ENCODE data around the gene RFC5.
A peak's percentile ranks its signal among the peaks of the same experiment; 100 is the strongest.

The RFC5 gene

GRCh38 chr12:118050972-118051910, 34.7 kb downstream of the RFC5 start:
- DNase-seq (ENCODE audit: low read depth in 3 of 3, low spot score in 1 of 3): no peak

GRCh38 chr12:118052324-118053070, 36.0 kb downstream of the RFC5 start:
- no peak for DNase-seq (ENCODE audit: low read depth in 3 of 3, low spot score in 1 of 3)

- no peak for DNase-seq (ENCODE audit: low read depth in 3 of 3, low spot score in 1 of 3)
Measured at GRCh38 chr12:118053071-118053985, 36.8 kb downstream of the RFC5 start.

GRCh38 chr12:118055144-118055557, 38.6 kb downstream of the RFC5 start:
- peak; percentile 25 to 45 (median 29) for DNase-seq (ENCODE audit: low read depth in 3 of 3, low spot score in 1 of 3)

GRCh38 chr12:118055865-118056773, 39.6 kb downstream of the RFC5 start:
- no peak for DNase-seq (ENCODE audit: low read depth in 3 of 3, low spot score in 1 of 3)

GRCh38 chr12:118058227-118058626, 41.7 kb downstream of the RFC5 start:
- DNase-seq (ENCODE audit: low read depth in 3 of 3, low spot score in 1 of 3): no peak

- no peak for DNase-seq (ENCODE audit: low read depth in 3 of 3, low spot score in 1 of 3)
Measured at GRCh38 chr12:118058881-118059280, 42.4 kb downstream of the RFC5 start.

- no peak for DNase-seq (ENCODE audit: low read depth in 3 of 3, low spot score in 1 of 3)
Measured at GRCh38 chr12:118059341-118060191, 43.1 kb downstream of the RFC5 start.

GRCh38 chr12:118060301-118061010, 44.0 kb downstream of the RFC5 start:
- DNase-seq (ENCODE audit: low read depth in 3 of 3, low spot score in 1 of 3): no peak

GRCh38 chr12:118061011-118061872, 44.7 kb downstream of the RFC5 start, which contains the start of gene WSB2:
Gene WSB2, minus strand, starts transcription at chr12:118061179. Its CDS starts 131 bp downstream, at chr12:118061048.
- DNase-seq (ENCODE audit: low read depth in 3 of 3, low spot score in 1 of 3): peak in 2 of 3 donors; percentile 8 to 47

- no peak for DNase-seq (ENCODE audit: low read depth in 3 of 3, low spot score in 1 of 3)
Measured at GRCh38 chr12:118061873-118062843, 45.7 kb downstream of the RFC5 start.

GRCh38 chr12:118063576-118064391, 47.3 kb downstream of the RFC5 start:
- no peak for DNase-seq (ENCODE audit: low read depth in 3 of 3, low spot score in 1 of 3)

GRCh38 chr12:118064608-118065007, 48.1 kb downstream of the RFC5 start:
- DNase-seq (ENCODE audit: low read depth in 3 of 3, low spot score in 1 of 3): no peak

GRCh38 chr12:118065380-118065779, 48.9 kb downstream of the RFC5 start:
- DNase-seq (ENCODE audit: low read depth in 3 of 3, low spot score in 1 of 3): no peak

GRCh38 chr12:118068445-118068844, 51.9 kb downstream of the RFC5 start:
- no peak for DNase-seq (ENCODE audit: low read depth in 3 of 3, low spot score in 1 of 3)

Data from stimulated activated CD4-positive, alpha-beta T cell treated with anti-CD3 and anti-CD28 coated beads, TNF-alpha, amount 100 ng/mL, for 1 hour (primary cell).